ENCODE data around the gene DTL. TPM values are rescaled to one million over a fixed set of nuclear protein-coding genes. Genes with fewer than 3 reads are reported as not detected.

DTL gene
- total and polyA plus RNA-seq, 3 experiments from 2014 or later, result 0.23 to 86.9 (median 85.0) TPM

GRCh38 chr1:212139526-212140135, 104.1 kb downstream of the DTL start:
- CTCF ChIA-PET, result no interaction called here
- peaks cover 0 to 2% (median 0%) of the 10 kb centered on the region in 5 donors for H3K9me3 Mint-ChIP-seq

GRCh38 chr1:212141404-212141803, 105.9 kb downstream of the DTL start:
- Mint-ChIP-seq H3K27me3 (no peaks in the 10 kb centered on the region), H3K4me1 (no peaks in the 10 kb centered on the region), H3K9me3 (peaks cover 0 to 1% (median 0%) of the 10 kb centered on the region in 5 donors), H3K27ac (no peak overlapping the region), H3K36me3 (no peaks in the 10 kb centered on the region), H3K4me3 (no peak overlapping the region)
- Histone ChIP-seq H3K4me1 (ENCODE audit: insufficient read depth, low read length) (no peaks in the 10 kb centered on the region), H3K27ac (ENCODE audit: low read depth, low read length) (no peak overlapping the region), H3K36me3 (ENCODE audit: insufficient read depth, low read length) (no peaks in the 10 kb centered on the region), H3K9me3 (ENCODE audit: low read length) (no peaks in the 10 kb centered on the region), H3K27me3 (ENCODE audit: insufficient read depth, low read length, poor library complexity, severe bottlenecking) (no peaks in the 10 kb centered on the region), H3K4me3 (ENCODE audit: low read length) (no peak overlapping the region)
- ChIA-PET CTCF (no interaction called here), POLR2A (no interaction called here)
- no peak for DNase-seq

More at GRCh38 chr1:212139526-212140135, 104.1 kb downstream of the DTL start:
- no peak overlapping the region for H3K4me3 Mint-ChIP-seq
- Histone ChIP-seq H3K27me3 (ENCODE audit: insufficient read depth, low read length, poor library complexity, severe bottlenecking) (no peaks in the 10 kb centered on the region), H3K27ac (ENCODE audit: low read depth, low read length) (no peak overlapping the region), H3K4me1 (ENCODE audit: insufficient read depth, low read length) (no peaks in the 10 kb centered on the region), H3K4me3 (ENCODE audit: low read length) (no peak overlapping the region), H3K36me3 (ENCODE audit: insufficient read depth, low read length) (no peaks in the 10 kb centered on the region), H3K9me3 (ENCODE audit: low read length) (no peaks in the 10 kb centered on the region)
- H3K36me3 Mint-ChIP-seq, result peaks cover 0 to 3% (median under 1%) of the 10 kb centered on the region in 3 donors
- H3K4me1 Mint-ChIP-seq, result no peaks in the 10 kb centered on the region
- DNase-seq, result no peak
- no peaks in the 10 kb centered on the region for H3K27me3 Mint-ChIP-seq
- POLR2A ChIA-PET, result no interaction called here
- H3K27ac Mint-ChIP-seq, result no peak overlapping the region

GRCh38 chr1:212142883-212143530, 107.5 kb downstream of the DTL start:
- H3K4me1 Mint-ChIP-seq, result no peaks in the 10 kb centered on the region
- no peak overlapping the region for H3K27ac ChIP-seq (ENCODE audit: low read depth, low read length)
- H3K4me1 ChIP-seq (ENCODE audit: insufficient read depth, low read length), result no peaks in the 10 kb centered on the region
- no peaks in the 10 kb centered on the region for H3K36me3 Mint-ChIP-seq
- H3K9me3 Mint-ChIP-seq, result peaks cover 0 to 1% (median 0%) of the 10 kb centered on the region in 5 donors
- no peak for DNase-seq
- H3K4me3 ChIP-seq (ENCODE audit: low read length), result no peak overlapping the region
- H3K9me3 ChIP-seq (ENCODE audit: low read length), result no peaks in the 10 kb centered on the region
- CTCF ChIA-PET, result no interaction called here
- POLR2A ChIA-PET, result no interaction called here
- H3K27me3 Mint-ChIP-seq, result no peaks in the 10 kb centered on the region
- H3K36me3 ChIP-seq (ENCODE audit: insufficient read depth, low read length), result no peaks in the 10 kb centered on the region
- H3K27ac Mint-ChIP-seq, result no peak overlapping the region
- no peak overlapping the region for H3K4me3 Mint-ChIP-seq
- H3K27me3 ChIP-seq (ENCODE audit: insufficient read depth, low read length, poor library complexity, severe bottlenecking), result no peaks in the 10 kb centered on the region

GRCh38 chr1:212147581-212148033, 112.1 kb downstream of the DTL start:
- no peak overlapping the region for H3K4me3 Mint-ChIP-seq
- ChIA-PET POLR2A (no interaction called here), CTCF (no interaction called here)
- H3K9me3 Mint-ChIP-seq, result peaks cover 0 to 1% (median 0%) of the 10 kb centered on the region in 5 donors
- Histone ChIP-seq H3K36me3 (ENCODE audit: insufficient read depth, low read length) (no peaks in the 10 kb centered on the region), H3K27me3 (ENCODE audit: insufficient read depth, low read length, poor library complexity, severe bottlenecking) (no peaks in the 10 kb centered on the region), H3K27ac (ENCODE audit: low read depth, low read length) (no peak overlapping the region), H3K4me3 (ENCODE audit: low read length) (no peak overlapping the region), H3K4me1 (ENCODE audit: insufficient read depth, low read length) (no peaks in the 10 kb centered on the region), H3K9me3 (ENCODE audit: low read length) (no peaks in the 10 kb centered on the region)
- H3K4me1 Mint-ChIP-seq, result no peaks in the 10 kb centered on the region
- no peak overlapping the region for H3K27ac Mint-ChIP-seq
- H3K27me3 Mint-ChIP-seq, result no peaks in the 10 kb centered on the region
- no peak for DNase-seq
- H3K36me3 Mint-ChIP-seq, result no peaks in the 10 kb centered on the region

GRCh38 chr1:212149566-212149965, 114.0 kb downstream of the DTL start:
- no peaks in the 10 kb centered on the region for H3K9me3 Mint-ChIP-seq
- POLR2A ChIA-PET, result no interaction called here

GRCh38 chr1:212152308-212152693, 116.8 kb downstream of the DTL start:
- H3K36me3 Mint-ChIP-seq, result no peaks in the 10 kb centered on the region
- H3K4me1 Mint-ChIP-seq, result peaks cover 0 to 3% (median 0%) of the 10 kb centered on the region in 3 donors
- H3K4me3 Mint-ChIP-seq, result no peak overlapping the region
- no peak overlapping the region for H3K27ac Mint-ChIP-seq
- H3K27me3 Mint-ChIP-seq, result no peaks in the 10 kb centered on the region
- ChIA-PET CTCF (interaction anchor here (1.0 kb wide), 1 partner anchor 10 kb away, joined by 5 read pairs; no protein-coding TSS in a partner anchor), POLR2A (no interaction called here)
- peak overlapping the region; percentile 67 for H3K27ac ChIP-seq (ENCODE audit: low read depth, low read length)
- H3K4me1 ChIP-seq (ENCODE audit: insufficient read depth, low read length), result no peaks in the 10 kb centered on the region
- no peaks in the 10 kb centered on the region for H3K9me3 Mint-ChIP-seq
- H3K36me3 ChIP-seq (ENCODE audit: insufficient read depth, low read length), result no peaks in the 10 kb centered on the region
- no peaks in the 10 kb centered on the region for H3K9me3 ChIP-seq (ENCODE audit: low read length)
- no peak for DNase-seq
- no peaks in the 10 kb centered on the region for H3K27me3 ChIP-seq (ENCODE audit: insufficient read depth, low read length, poor library complexity, severe bottlenecking)
- no peak overlapping the region for H3K4me3 ChIP-seq (ENCODE audit: low read length)

More at GRCh38 chr1:212149566-212149965, 114.0 kb downstream of the DTL start:
- Mint-ChIP-seq H3K27me3 (no peaks in the 10 kb centered on the region), H3K4me3 (no peak overlapping the region), H3K4me1 (no peaks in the 10 kb centered on the region), H3K27ac (no peak overlapping the region), H3K36me3 (no peaks in the 10 kb centered on the region)
- no peaks in the 10 kb centered on the region for H3K27me3 ChIP-seq (ENCODE audit: insufficient read depth, low read length, poor library complexity, severe bottlenecking)
- CTCF ChIA-PET, result no interaction called here
- no peaks in the 10 kb centered on the region for H3K36me3 ChIP-seq (ENCODE audit: insufficient read depth, low read length)
- DNase-seq, result no peak
- H3K27ac ChIP-seq (ENCODE audit: low read depth, low read length), result no peak overlapping the region
- H3K4me3 ChIP-seq (ENCODE audit: low read length), result no peak overlapping the region
- H3K9me3 ChIP-seq (ENCODE audit: low read length), result no peaks in the 10 kb centered on the region
- H3K4me1 ChIP-seq (ENCODE audit: insufficient read depth, low read length), result no peaks in the 10 kb centered on the region

- H3K4me3 Mint-ChIP-seq, result no peak overlapping the region
- CTCF ChIA-PET, result interaction anchor here (1.0 kb wide), 1 partner anchor 9 kb away, joined by 5 read pairs; no protein-coding TSS in a partner anchor
- no peak overlapping the region for H3K4me3 ChIP-seq (ENCODE audit: low read length)
- H3K36me3 ChIP-seq (ENCODE audit: insufficient read depth, low read length), result no peaks in the 10 kb centered on the region
- H3K9me3 Mint-ChIP-seq, result no peaks in the 10 kb centered on the region
- POLR2A ChIA-PET, result no interaction called here
- no peaks in the 10 kb centered on the region for H3K27me3 ChIP-seq (ENCODE audit: insufficient read depth, low read length, poor library complexity, severe bottlenecking)
- H3K4me1 ChIP-seq (ENCODE audit: insufficient read depth, low read length), result no peaks in the 10 kb centered on the region
- no peak overlapping the region for H3K27ac Mint-ChIP-seq
- H3K27me3 Mint-ChIP-seq, result no peaks in the 10 kb centered on the region
- H3K4me1 Mint-ChIP-seq, result peaks cover 0 to 3% (median 0%) of the 10 kb centered on the region in 3 donors
- no peaks in the 10 kb centered on the region for H3K9me3 ChIP-seq (ENCODE audit: low read length)
- H3K27ac ChIP-seq (ENCODE audit: low read depth, low read length), result peak overlapping the region; percentile 67
- DNase-seq, result no peak
- H3K36me3 Mint-ChIP-seq, result no peaks in the 10 kb centered on the region
Observed at GRCh38 chr1:212152869-212153268, 117.3 kb downstream of the DTL start.

- H3K27me3 ChIP-seq (ENCODE audit: insufficient read depth, low read length, poor library complexity, severe bottlenecking), result no peaks in the 10 kb centered on the region
- peak overlapping the region in 1 of 8 donors; percentile 50 for H3K27ac Mint-ChIP-seq
- no peaks in the 10 kb centered on the region for H3K36me3 Mint-ChIP-seq
- H3K4me3 Mint-ChIP-seq, result no peak overlapping the region
- H3K9me3 ChIP-seq (ENCODE audit: low read length), result no peaks in the 10 kb centered on the region
- no peaks in the 10 kb centered on the region for H3K27me3 Mint-ChIP-seq
- no peaks in the 10 kb centered on the region for H3K9me3 Mint-ChIP-seq
- ChIA-PET CTCF (no interaction called here), POLR2A (no interaction called here)
- no peak for DNase-seq
- peaks cover 2% of the 10 kb centered on the region for H3K4me1 ChIP-seq (ENCODE audit: insufficient read depth, low read length)
- H3K36me3 ChIP-seq (ENCODE audit: insufficient read depth, low read length), result no peaks in the 10 kb centered on the region
- H3K4me1 Mint-ChIP-seq, result peaks cover 0 to 6% (median 5%) of the 10 kb centered on the region in 3 donors
- H3K27ac ChIP-seq (ENCODE audit: low read depth, low read length), result peak overlapping the region; percentile 67
- H3K4me3 ChIP-seq (ENCODE audit: low read length), result no peak overlapping the region
Observed at GRCh38 chr1:212153635-212154034, 118.1 kb downstream of the DTL start.
